GM10266 (cell line): ENCODE data around the gene FARP2.
"Not testable (repeated sequence)": the region's sequence is repeated elsewhere in the genome, so short reads cannot be mapped to it uniquely, and the experiment has no call there.

Source experiments
- DNase-seq: peaks from one replicate; pipeline ENCODE4 v3.0.0; 2012; ENCODE audit errors: extremely low spot score
- TF ChIP-seq, protein P1 (sequence below): IDR thresholded peaks from 2 replicates; pipeline ENCODE4 v1.5.1; 2012; ENCODE audit warnings: mild to moderate bottlenecking, low read depth; ENCODE audit not compliant: control insufficient read depth, insufficient read depth; ENCODE audit errors: missing control alignments

FARP2 gene

DNA sequence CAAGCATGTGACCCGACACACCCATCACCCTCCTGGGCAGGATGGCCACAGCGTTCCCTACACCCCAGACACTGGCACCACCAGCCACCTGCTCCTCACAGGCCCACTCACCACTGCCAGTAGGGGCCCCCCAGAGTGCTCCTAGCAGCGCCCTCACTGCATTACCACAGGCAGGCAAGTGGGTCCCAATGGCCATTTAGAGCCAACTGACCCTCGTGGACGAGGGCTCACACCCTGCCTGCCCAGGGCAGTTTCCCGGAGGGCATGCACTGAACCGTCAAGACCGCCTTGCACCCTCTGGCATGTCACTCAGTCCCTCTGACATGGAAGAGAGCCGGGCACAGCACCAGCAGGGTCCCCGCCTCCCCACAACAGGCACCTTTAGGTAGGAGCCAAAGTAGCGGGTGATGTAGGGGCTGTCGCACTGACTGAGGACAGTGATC is 145.0 kb downstream of the FARP2 start:
- no peak for DNase-seq
- TF ChIP-seq, protein P1, sequence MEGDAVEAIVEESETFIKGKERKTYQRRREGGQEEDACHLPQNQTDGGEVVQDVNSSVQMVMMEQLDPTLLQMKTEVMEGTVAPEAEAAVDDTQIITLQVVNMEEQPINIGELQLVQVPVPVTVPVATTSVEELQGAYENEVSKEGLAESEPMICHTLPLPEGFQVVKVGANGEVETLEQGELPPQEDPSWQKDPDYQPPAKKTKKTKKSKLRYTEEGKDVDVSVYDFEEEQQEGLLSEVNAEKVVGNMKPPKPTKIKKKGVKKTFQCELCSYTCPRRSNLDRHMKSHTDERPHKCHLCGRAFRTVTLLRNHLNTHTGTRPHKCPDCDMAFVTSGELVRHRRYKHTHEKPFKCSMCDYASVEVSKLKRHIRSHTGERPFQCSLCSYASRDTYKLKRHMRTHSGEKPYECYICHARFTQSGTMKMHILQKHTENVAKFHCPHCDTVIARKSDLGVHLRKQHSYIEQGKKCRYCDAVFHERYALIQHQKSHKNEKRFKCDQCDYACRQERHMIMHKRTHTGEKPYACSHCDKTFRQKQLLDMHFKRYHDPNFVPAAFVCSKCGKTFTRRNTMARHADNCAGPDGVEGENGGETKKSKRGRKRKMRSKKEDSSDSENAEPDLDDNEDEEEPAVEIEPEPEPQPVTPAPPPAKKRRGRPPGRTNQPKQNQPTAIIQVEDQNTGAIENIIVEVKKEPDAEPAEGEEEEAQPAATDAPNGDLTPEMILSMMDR = no peak

DNA sequence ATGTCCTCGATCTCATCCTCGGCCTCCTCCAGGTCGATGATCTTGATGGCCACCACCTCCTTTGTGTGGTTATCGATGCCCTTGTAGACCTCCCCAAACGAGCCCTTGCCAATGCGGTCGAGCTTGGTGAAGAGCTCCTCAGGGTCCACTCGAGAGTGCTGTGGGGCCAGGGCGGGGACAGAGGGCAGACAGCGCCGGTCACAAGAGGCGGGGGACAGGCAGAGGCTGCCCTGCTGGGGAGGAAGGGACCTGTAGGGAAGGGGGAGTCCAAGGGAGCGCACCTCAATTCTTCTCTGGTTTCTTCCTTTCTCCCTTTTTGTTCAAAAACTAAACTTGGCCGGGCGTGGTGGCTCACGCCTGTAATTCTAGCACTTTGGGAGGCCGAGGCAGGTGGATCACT is 145.5 kb downstream of the FARP2 start:
- DNase-seq = no peak
- TF ChIP-seq, protein P1 = no peak

DNA sequence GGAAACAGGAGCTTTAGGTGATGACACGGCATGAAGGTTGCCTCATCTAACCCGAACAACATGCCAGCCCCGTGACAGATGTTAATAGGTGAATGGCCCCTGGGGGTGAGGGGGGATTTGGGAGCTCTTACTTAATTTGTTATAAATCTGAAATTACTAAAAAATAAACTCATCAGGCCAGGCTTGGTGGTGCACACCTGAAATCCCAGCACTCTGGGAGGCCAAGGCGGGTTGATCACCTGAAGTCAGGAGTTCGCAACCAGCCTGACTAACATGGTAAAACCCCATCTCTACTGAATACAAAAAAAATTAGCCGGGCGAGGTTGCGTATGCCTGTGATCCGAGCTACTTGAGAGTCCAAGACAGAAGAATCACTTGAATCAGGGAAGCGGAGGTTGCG is 146.2 kb downstream of the FARP2 start:
- TF ChIP-seq, protein P1 = no peak
- DNase-seq = no peak

DNA sequence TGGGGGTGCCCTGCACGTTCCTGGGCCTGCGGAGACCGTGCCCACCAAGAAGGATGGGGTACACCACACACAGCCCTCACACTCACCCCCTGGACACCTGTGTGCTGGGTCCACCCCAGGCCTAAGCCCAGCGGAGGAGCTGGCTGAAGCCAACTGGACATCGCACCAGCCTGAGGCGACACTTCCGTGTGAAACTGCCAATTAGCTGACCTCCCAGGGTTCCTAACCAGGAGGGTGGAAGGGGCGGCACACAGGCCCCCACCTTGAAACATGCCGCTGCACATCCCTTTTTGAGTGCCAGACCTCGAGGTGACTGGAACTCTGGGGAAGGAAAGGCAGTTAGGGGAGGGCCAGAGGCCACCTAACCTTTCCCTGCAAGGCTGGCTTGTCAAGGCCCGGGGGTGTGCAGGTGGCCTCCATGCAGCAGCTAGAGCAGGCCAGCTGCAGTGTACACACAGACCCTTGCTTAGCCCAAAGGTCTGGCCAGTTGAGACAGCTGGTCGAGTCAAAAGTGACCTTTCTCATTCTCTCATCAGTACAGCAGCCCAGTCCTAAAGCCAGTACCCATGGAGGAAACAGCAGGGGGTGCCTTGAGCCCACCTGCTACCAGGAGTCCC is 147.8 kb downstream of the FARP2 start:
- TF ChIP-seq, protein P1 = no peak
- DNase-seq = no peak

DNA sequence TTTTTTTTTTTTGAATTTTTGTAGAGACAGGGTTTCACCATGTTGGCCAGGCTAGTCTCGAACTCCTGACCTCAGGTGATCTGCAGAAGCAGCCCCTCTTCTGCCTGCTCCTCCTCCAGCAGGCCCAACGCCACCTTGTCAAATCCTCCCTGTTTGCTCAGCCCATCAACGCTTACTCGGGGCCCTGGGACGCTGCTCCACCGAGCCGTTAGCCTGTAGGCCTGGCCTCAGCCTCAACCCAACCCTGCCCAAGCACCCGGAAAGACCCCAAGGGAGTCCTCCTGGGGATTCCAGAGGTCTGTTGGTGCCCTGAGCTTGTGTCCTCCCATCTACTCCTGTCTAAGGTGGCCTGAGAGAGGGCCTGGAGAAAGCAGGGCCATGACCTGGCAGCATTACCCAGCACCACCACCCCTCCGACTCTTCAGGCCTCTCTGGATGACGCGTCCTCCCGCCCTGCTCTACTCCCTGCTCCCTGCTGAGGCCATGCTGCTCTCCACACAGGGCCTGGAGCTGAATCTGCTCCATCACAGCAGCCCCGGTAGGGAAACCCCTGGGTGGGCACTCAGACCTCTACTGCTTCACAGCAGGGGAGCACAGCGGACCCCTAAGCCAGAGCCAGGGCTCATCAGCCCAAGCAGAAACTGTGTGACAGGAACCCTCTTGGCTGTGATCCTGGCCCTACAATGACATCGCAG is 149.1 kb downstream of the FARP2 start:
- TF ChIP-seq, protein P1 = no peak
- no peak for DNase-seq

DNA sequence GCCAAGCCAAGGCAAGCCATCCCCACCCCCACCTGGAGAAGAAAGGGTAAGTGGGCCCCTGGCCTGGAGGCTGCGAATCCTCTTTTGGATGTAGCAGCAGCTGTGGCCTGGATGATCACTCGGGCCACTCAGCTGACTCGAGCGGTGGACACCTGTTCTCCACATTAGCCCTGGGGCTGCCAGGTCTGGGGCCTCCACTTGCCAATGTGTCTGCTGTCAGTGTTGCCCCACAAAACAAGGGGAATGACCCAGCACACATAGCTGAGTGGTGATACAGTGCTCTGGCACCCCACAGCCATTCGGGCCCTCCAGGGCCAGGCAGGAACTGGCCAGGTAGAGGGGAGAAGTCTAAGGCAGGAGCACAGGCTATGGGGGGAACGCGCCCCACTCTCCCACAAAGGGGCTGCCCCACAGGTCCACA is 149.7 kb downstream of the FARP2 start:
- DNase-seq = no peak
- TF ChIP-seq, protein P1 = no peak

DNA sequence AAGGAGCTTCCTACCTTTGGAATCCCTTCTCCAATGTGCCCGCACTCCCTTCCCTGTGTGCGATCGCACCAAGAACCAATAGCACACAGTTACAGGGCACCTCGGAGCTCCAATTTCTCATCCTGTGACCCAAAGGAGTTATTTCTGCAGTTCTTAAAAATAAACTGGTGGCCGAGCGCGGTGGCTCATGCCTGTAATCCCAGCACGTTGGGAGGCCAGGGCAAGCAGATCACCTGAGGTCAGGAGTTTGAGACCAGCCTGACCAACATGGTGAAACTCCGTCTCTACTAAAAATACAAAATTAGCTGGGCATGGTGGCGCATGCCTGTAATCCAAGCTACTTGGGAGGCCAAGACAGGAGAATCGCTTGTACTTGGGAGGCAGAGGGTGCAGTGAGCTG is 150.2 kb downstream of the FARP2 start:
- not testable (repeated sequence) for DNase-seq
